ENCODE results near the gene AIPL1.

Gene AIPL1

DNA sequence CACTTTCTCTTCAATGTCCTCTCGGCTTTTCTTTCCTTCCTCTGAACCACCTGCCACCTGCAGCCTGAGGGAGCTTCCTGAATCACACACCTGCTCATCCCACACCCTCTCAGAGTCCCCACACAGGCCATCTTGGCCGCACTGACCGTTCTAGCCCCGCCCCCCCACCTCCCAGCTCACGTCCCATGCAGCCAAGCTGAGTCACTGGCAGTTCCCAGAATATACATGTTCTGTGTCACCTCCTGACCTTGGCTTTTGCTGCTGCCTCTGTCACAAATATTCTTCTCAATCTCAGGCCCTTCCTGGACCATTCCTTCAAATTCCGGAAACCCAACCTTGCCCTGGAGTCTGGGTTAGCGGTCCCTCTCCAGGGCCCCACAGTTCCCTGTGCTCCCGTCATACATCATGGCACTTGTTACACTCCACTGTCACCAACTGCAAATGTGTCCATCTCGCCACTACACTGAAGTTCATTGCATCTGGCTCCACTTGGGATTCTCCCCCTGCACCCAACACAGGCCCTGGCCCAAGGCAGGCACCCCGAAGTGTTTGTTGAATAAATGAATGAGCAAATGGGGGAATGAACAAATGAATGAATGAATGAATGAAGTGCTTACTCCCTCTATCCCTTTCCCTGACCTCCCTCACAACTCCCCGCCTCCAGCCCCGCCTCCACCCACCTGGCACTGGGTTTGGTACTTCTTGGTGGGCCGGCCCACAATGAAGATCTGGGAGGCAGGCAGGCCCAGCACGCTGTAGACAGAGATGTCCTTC, 22.2 kb upstream of the AIPL1 start:
- Histone ChIP-seq H3K4me3 (ENCODE audit: low read depth, low read length) (no peak overlapping the region), H2AFZ (ENCODE audit: low read length, unreplicated experiment) (no peak overlapping the region), H3K27ac (ENCODE audit: low read depth, low read length) (no peak overlapping the region), H3K4me1 (ENCODE audit: control insufficient read depth, insufficient read depth, low read length, unreplicated experiment) (peaks cover 21% of the 10 kb centered on the region), H3K36me3 (ENCODE audit: insufficient read depth, low read length) (no peaks in the 10 kb centered on the region), H3K79me2 (ENCODE audit: control insufficient read depth, insufficient read depth, low read length, unreplicated experiment) (no peaks in the 10 kb centered on the region), H3K27me3 (ENCODE audit: insufficient read depth, low read length) (peaks cover 8% of the 10 kb centered on the region)

DNA sequence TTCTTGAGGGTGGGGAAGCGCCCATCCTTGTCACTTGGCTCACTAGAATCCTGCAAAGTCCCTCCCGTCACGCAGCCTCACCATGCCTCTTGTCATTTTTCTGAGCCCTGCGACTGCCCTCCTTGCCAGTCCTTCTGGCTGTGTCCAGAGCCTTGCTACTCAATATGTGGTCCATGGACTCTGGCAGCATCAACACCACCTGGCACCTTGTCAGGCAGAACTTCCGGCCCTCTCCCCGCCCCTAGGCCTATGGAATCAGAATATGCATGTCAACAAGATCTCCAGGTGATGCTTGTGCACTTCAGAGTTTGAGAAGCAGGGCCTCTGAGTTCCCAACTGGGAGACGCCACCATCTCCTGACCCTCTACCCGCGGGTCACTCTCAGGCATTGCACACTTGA, 21.4 kb upstream of the AIPL1 start:
- H3K36me3 ChIP-seq (ENCODE audit: insufficient read depth, low read length): no peaks in the 10 kb centered on the region
- H3K27me3 ChIP-seq (ENCODE audit: insufficient read depth, low read length): peaks cover 8% of the 10 kb centered on the region
- H3K4me3 ChIP-seq (ENCODE audit: low read depth, low read length): no peak overlapping the region
- H3K27ac ChIP-seq (ENCODE audit: low read depth, low read length): no peak overlapping the region
- H3K4me1 ChIP-seq (ENCODE audit: control insufficient read depth, insufficient read depth, low read length, unreplicated experiment): peaks cover 21% of the 10 kb centered on the region
- no peaks in the 10 kb centered on the region for H3K79me2 ChIP-seq (ENCODE audit: control insufficient read depth, insufficient read depth, low read length, unreplicated experiment)
- no peak overlapping the region for H2AFZ ChIP-seq (ENCODE audit: low read length, unreplicated experiment)

DNA sequence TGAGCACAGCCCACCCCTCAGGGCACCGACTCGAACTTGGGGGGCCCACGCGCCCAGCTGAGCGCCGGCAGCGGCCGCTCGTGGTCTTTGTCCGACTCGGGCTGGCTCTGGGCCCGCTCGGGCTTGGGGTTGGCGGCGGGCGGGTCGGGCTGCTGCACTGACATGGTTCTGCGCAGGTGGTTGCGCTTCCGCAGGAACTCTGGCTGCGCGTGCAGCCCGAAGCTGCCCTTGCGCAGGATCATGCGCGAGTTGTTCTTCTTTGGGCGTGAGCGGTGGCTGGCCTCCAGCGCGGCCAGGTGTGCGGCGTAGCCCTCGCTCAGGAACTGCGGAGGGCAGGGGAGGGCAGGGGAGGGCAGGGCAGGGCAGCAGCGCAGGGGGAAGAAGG, 20.4 kb upstream of the AIPL1 start:
- peak overlapping the region; percentile 13; the same call in 1 of the 2 replicates for H3K4me3 ChIP-seq (ENCODE audit: low read depth, low read length)
- H3K36me3 ChIP-seq (ENCODE audit: insufficient read depth, low read length): no peaks in the 10 kb centered on the region
- no peak overlapping the region for H2AFZ ChIP-seq (ENCODE audit: low read length, unreplicated experiment)
- peaks cover 8% of the 10 kb centered on the region for H3K27me3 ChIP-seq (ENCODE audit: insufficient read depth, low read length)
- peaks cover 21% of the 10 kb centered on the region for H3K4me1 ChIP-seq (ENCODE audit: control insufficient read depth, insufficient read depth, low read length, unreplicated experiment)
- H3K27ac ChIP-seq (ENCODE audit: low read depth, low read length): no peak overlapping the region
- H3K79me2 ChIP-seq (ENCODE audit: control insufficient read depth, insufficient read depth, low read length, unreplicated experiment): no peaks in the 10 kb centered on the region

DNA sequence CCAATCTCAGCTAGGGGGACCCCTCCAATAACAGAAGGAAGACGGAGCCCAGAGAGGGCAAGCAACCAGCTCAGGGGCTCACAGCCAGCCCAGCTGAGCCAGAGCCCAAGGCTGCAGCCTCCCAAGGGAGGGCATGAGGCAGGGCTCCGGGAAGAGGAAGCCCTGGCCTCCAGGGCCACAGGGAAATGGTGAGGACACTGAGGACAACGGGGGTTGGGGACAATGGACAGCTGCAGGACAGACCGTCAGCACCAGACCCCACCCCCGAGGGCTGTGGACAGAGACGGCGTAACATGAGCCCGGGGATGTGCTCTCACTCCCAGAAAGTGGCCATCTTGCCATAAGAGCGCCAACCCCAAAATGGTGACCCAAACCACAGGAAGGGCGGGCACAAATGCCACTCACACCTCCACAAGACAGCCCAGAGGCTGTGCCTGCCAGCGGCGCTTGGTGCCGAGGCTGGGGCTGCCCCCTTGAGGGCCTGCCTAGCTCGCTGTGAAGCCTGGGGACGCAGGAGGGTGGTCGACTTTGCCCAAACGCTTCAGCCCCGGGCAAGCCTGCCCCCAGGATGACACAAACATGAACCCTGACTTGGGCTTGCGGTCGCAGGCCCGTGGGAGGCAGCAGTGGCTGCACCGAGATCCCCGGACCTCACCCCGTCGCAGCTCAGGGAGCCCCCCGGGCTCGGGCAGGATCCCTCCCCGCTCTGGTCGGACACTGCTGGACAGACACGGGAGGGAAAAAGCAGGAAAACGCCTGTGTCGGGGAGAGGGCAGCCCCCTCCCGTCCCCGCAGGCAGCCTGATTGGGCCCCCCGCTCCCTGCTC, 19.8 kb upstream of the AIPL1 start:
- H3K4me3 ChIP-seq (ENCODE audit: low read depth, low read length): peak overlapping the region; percentile 13; the same call in 1 of the 2 replicates
- no peak overlapping the region for H3K27ac ChIP-seq (ENCODE audit: low read depth, low read length)
- no peak overlapping the region for H2AFZ ChIP-seq (ENCODE audit: low read length, unreplicated experiment)
- H3K27me3 ChIP-seq (ENCODE audit: insufficient read depth, low read length): peaks cover 8% of the 10 kb centered on the region
- no peaks in the 10 kb centered on the region for H3K36me3 ChIP-seq (ENCODE audit: insufficient read depth, low read length)
- H3K79me2 ChIP-seq (ENCODE audit: control insufficient read depth, insufficient read depth, low read length, unreplicated experiment): no peaks in the 10 kb centered on the region
- H3K4me1 ChIP-seq (ENCODE audit: control insufficient read depth, insufficient read depth, low read length, unreplicated experiment): peaks cover 21% of the 10 kb centered on the region

DNA sequence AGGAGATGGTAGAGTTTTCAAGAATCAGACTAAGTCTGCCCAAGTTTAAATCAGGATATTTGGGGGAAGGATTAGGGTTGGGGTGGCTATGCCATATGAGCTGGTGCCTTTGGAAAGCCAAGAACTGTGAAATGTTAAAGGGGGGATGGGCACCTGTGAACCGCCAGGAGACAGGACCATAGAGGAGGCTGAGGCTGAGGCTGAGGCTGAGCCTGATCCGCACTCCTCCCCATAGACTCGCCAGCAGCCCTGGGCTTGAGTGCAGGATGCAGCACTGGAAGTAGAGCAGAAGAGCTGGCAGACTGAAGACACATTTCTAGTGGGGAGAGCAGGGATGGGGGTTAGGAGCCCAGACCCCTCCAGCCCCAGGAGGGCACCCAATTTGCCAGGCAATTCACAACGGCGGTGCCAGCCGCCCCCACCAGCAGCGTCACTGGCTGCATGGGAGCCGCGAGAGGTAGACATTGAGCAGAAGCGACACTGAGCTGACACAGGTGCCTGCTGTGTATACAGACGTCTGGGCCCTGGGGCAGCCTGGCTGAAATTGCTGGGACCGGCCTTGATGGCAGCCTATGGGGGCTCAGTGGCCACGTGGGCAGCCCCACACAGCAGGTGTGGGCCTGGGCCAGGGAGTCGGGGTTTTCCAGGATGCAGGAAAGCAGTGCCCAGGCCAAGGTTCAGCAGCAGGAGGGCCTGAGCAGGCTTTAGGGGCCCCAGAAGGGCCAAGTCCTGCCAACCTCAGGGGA, 18.5 kb upstream of the AIPL1 start:
- Histone ChIP-seq H3K79me2 (ENCODE audit: control insufficient read depth, insufficient read depth, low read length, unreplicated experiment) (no peaks in the 10 kb centered on the region), H3K27ac (ENCODE audit: low read depth, low read length) (no peak overlapping the region), H3K4me3 (ENCODE audit: low read depth, low read length) (no peak overlapping the region), H3K27me3 (ENCODE audit: insufficient read depth, low read length) (peaks cover 8% of the 10 kb centered on the region), H3K4me1 (ENCODE audit: control insufficient read depth, insufficient read depth, low read length, unreplicated experiment) (peaks cover 21% of the 10 kb centered on the region), H2AFZ (ENCODE audit: low read length, unreplicated experiment) (no peak overlapping the region), H3K36me3 (ENCODE audit: insufficient read depth, low read length) (no peaks in the 10 kb centered on the region)

DNA sequence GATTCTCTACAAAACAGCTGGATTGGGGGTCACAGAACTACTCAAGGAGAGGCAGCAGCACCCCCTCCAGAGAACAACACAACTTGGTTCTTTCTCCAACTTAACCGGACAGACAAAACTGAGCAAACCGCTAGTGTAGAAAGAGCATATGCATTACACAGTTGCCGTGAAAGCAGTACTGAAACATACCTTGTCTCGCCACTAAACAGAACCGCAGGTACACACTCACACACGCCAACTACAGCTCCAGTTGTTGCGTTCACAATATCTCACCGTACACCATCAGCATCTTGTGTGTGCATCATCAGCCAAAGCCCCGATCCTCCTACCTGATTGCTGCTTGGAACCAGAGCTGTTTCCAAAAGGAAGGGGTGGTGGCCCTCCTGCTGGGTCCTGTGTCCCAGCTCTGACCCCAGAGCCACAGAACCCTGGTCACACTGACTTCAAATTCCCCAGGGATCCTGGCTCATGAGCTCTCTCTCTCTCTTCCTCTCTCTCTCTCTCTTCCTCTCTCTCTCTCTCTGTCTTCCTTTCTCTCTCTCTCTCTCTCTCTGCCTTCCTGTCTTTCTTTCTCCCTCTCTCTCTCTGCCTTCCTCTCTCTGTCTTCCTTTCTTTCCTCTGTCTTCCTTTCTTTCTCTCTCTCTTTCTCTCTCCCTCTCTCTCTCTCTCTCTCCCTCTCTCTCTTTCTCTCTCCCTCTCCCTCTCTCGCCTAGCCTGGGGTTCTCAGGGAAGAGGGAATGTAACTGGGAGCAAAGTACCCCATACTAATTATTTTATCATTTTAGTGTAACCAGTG, 17.7 kb upstream of the AIPL1 start:
- Histone ChIP-seq H2AFZ (ENCODE audit: low read length, unreplicated experiment) (no peak overlapping the region), H3K36me3 (ENCODE audit: insufficient read depth, low read length) (no peaks in the 10 kb centered on the region), H3K27me3 (ENCODE audit: insufficient read depth, low read length) (peaks cover 8% of the 10 kb centered on the region), H3K79me2 (ENCODE audit: control insufficient read depth, insufficient read depth, low read length, unreplicated experiment) (no peaks in the 10 kb centered on the region), H3K4me3 (ENCODE audit: low read depth, low read length) (no peak overlapping the region), H3K4me1 (ENCODE audit: control insufficient read depth, insufficient read depth, low read length, unreplicated experiment) (peaks cover 21% of the 10 kb centered on the region), H3K27ac (ENCODE audit: low read depth, low read length) (no peak overlapping the region)

DNA sequence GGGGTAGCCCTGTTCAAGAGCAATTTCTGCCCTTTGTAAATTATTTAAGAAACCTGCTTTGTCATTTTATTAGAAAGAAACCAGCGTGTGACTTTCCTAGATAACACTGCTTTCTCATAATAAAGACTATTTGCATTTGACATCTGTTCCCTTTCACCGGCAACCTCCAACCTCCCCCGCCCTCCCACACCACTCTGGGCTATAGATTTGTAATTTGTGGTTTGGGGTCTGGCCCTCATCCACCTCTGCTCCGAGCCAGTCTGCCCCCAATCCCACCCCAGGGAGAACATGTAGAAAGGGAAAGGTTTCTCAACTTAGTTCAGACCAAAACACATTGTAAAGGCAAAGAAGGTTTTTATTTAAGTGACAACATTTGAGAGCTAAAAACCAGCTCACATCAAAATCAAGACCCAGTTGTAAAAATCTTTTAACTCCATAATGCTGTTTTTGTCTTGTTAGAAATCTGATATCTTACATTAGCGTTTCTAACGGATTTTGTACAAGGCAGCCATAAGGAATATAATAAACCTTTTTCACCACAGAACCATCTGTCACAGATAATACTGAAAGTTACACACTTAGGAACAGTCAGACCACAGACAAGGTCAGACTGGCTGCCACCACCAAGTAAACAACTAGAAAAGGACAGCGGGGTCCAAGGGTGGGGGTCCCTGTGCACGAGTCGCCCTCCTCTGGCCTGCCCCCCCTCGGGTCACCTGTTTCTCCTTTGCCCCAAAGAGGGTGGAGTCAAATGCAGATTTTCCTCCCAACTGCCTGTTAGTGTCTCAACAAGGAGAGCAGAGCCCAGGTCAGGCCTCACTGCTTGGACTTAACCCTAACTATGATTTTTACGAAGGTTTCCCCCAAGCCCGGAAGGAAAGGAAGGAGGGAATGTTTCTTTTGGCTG, 16.3 kb upstream of the AIPL1 start:
- H2AFZ ChIP-seq (ENCODE audit: low read length, unreplicated experiment): no peak overlapping the region
- peaks cover 6% of the 10 kb centered on the region for H3K4me1 ChIP-seq (ENCODE audit: control insufficient read depth, insufficient read depth, low read length, unreplicated experiment)
- H3K27ac ChIP-seq (ENCODE audit: low read depth, low read length): no peak overlapping the region
- no peak overlapping the region for H3K4me3 ChIP-seq (ENCODE audit: low read depth, low read length)
- no peaks in the 10 kb centered on the region for H3K79me2 ChIP-seq (ENCODE audit: control insufficient read depth, insufficient read depth, low read length, unreplicated experiment)
- H3K27me3 ChIP-seq (ENCODE audit: insufficient read depth, low read length): peaks cover 8% of the 10 kb centered on the region
- no peaks in the 10 kb centered on the region for H3K36me3 ChIP-seq (ENCODE audit: insufficient read depth, low read length)

DNA sequence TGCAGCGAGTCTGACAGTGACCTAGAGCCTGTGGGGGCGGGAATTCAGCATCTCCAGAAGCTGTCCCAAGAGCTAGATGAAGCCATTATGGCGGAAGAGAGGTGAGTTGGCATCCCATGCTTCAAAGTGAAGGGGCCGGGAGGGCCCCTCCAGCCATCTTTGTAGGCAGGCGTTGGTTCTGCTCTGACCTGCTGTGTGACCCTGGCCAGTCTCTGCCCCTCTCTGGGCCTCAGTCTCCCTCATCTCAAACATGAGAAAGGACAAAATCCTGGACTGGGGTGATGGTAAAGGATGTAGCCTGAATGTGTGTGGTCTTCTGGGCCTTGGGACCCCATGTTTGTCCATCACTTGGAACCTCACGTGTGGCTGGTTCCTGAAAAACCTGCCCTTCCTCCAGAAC, 14.4 kb upstream of the AIPL1 start:
- no peak overlapping the region for H3K27ac ChIP-seq (ENCODE audit: low read depth, low read length)
- no peak overlapping the region for H2AFZ ChIP-seq (ENCODE audit: low read length, unreplicated experiment)
- H3K36me3 ChIP-seq (ENCODE audit: insufficient read depth, low read length): no peaks in the 10 kb centered on the region
- no peaks in the 10 kb centered on the region for H3K79me2 ChIP-seq (ENCODE audit: control insufficient read depth, insufficient read depth, low read length, unreplicated experiment)
- H3K4me3 ChIP-seq (ENCODE audit: low read depth, low read length): no peak overlapping the region
- peaks cover 9% of the 10 kb centered on the region for H3K4me1 ChIP-seq (ENCODE audit: control insufficient read depth, insufficient read depth, low read length, unreplicated experiment)
- H3K27me3 ChIP-seq (ENCODE audit: insufficient read depth, low read length): no peaks in the 10 kb centered on the region

DNA sequence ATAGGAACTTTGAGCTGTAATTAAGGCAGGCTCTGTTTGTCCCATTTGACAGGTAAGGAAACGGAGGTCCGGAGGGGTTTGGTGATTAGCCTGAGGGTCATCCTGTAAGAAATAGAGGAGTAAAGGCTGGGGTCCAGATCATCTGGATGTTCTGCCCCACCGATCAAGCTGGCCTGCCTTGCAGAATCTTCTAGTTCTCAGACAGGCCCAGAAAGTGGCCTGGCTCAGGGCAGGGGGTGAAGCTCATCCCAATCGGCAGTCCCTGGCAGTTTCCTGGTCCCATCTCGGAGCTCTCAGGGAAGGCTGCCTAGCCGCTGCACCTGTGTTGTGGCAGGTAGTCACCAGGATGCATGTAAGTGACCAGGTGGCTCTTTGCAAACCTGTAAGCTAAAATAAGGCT, 13.6 kb upstream of the AIPL1 start:
- H3K27ac ChIP-seq (ENCODE audit: low read depth, low read length): no peak overlapping the region
- peaks cover 9% of the 10 kb centered on the region for H3K4me1 ChIP-seq (ENCODE audit: control insufficient read depth, insufficient read depth, low read length, unreplicated experiment)
- no peaks in the 10 kb centered on the region for H3K36me3 ChIP-seq (ENCODE audit: insufficient read depth, low read length)
- H3K79me2 ChIP-seq (ENCODE audit: control insufficient read depth, insufficient read depth, low read length, unreplicated experiment): no peaks in the 10 kb centered on the region
- H3K27me3 ChIP-seq (ENCODE audit: insufficient read depth, low read length): no peaks in the 10 kb centered on the region
- H2AFZ ChIP-seq (ENCODE audit: low read length, unreplicated experiment): no peak overlapping the region
- no peak overlapping the region for H3K4me3 ChIP-seq (ENCODE audit: low read depth, low read length)
